GM23248 (cell line): ENCODE data around the gene GSC. TPM values are rescaled to one million over a fixed set of nuclear protein-coding genes. Genes with fewer than 3 reads are reported as not detected.
"Not testable (repeated sequence)": the region's sequence is repeated elsewhere in the genome, so short reads cannot be mapped to it uniquely, and the experiment has no call there.

Experiments
- DNase-seq: peaks from one replicate; pipeline ENCODE4 v3.0.0-alpha.2; 2015
- H2AFZ ChIP-seq: fragments of 200-600 bp; sonication (generic); 2 replicates; pipeline ENCODE4 v1.6.1; 2016; ENCODE audit warnings: antibody characterized with exemption
- H3F3A ChIP-seq: fragments of 200-600 bp; sonication (generic); 2 replicates; pipeline ENCODE4 v1.6.1; 2016; ENCODE audit warnings: mild to moderate bottlenecking, antibody characterized with exemption, mixed run types; ENCODE audit not compliant: insufficient read depth
- H3K27ac ChIP-seq: fragments of 200-600 bp; sonication (generic); 2 replicates; pipeline ENCODE4 v1.5.1; 2016; ENCODE audit warnings: mild to moderate bottlenecking
- H3K27me3 ChIP-seq: fragments of 200-600 bp; sonication (generic); replicated peaks from 2 replicates; pipeline ENCODE4 v1.6.1; 2016; ENCODE audit warnings: mild to moderate bottlenecking; ENCODE audit not compliant: insufficient read depth
- H3K36me3 ChIP-seq: fragments of 200-600 bp; sonication (generic); 2 replicates; pipeline ENCODE4 v1.6.1; 2016; ENCODE audit warnings: low read depth, mild to moderate bottlenecking
- H3K4me1 ChIP-seq: fragments of 200-600 bp; sonication (generic); 2 replicates; pipeline ENCODE4 v1.6.1; 2016; ENCODE audit warnings: mild to moderate bottlenecking; ENCODE audit not compliant: insufficient read depth
- H3K4me2 ChIP-seq: fragments of 200-600 bp; sonication (generic); one replicate; pipeline ENCODE4 v1.6.1; 2016; ENCODE audit warnings: mild to moderate bottlenecking; ENCODE audit not compliant: unreplicated experiment
- H3K4me3 ChIP-seq: fragments of 200-600 bp; sonication (generic); 2 replicates; pipeline ENCODE4 v1.5.1; 2016; ENCODE audit warnings: mild to moderate bottlenecking
- H3K79me2 ChIP-seq: fragments of 200-600 bp; sonication (generic); 2 replicates; pipeline ENCODE4 v1.6.1; 2016; ENCODE audit warnings: mild to moderate bottlenecking; ENCODE audit not compliant: insufficient read depth
- H3K9ac ChIP-seq: fragments of 200-600 bp; sonication (generic); 2 replicates; pipeline ENCODE4 v1.6.1; 2016; ENCODE audit warnings: mild to moderate bottlenecking
- H3K9me2 ChIP-seq: fragments of 200-600 bp; sonication (generic); 2 replicates; pipeline ENCODE4 v1.6.1; 2016; ENCODE audit warnings: mixed run types, mild to moderate bottlenecking, moderate library complexity; ENCODE audit not compliant: insufficient read depth
- H3K9me3 ChIP-seq: fragments of 200-600 bp; sonication (generic); one replicate; pipeline ENCODE4 v1.6.1; 2017; ENCODE audit warnings: low read depth
- H4K20me1 ChIP-seq: fragments of 200-600 bp; sonication (generic); 2 replicates; pipeline ENCODE4 v1.6.0; 2016; ENCODE audit not compliant: insufficient read depth
- EZH2 ChIP-seq: fragments of 200-600 bp; sonication (generic); IDR thresholded peaks from 2 replicates; pipeline ENCODE4 v1.6.1; 2018; ENCODE audit warnings: antibody characterized with exemption, mild to moderate bottlenecking; ENCODE audit not compliant: insufficient read depth, poor library complexity, severe bottlenecking
- EZH2phosphoT487 ChIP-seq: fragments of 200-600 bp; sonication (generic); IDR thresholded peaks from 2 replicates; pipeline ENCODE4 v1.6.1; 2018; ENCODE audit warnings: antibody characterized with exemption, moderate library complexity, mild to moderate bottlenecking, low read depth; ENCODE audit not compliant: insufficient read depth
- WGBS, 2 experiments: methylation state at CpG; one replicate each; pipeline ENCODE4 v1.1.6; 2015 to 2017; ENCODE audit warnings: low lambda C conversion rate in 2 of 2, low coverage in 1 of 2; ENCODE audit errors: missing lambda C conversion rate in 2 of 2; 5-methylcytosine and 5-hydroxymethylcytosine counted together
- in situ Hi-C: fragments of 300-500 bp; cut with MboI; formaldehyde crosslinking; loops from 2 replicates; pipeline ENCODE4 v1.15.0; 2020
- polyA plus RNA-seq: library from polyadenylated mRNA; unstranded; fragments of >200 nt; fragmentation: Nextera tagmentation; extraction: Ambion mirVana; gene quantifications from 2 replicates; pipeline ENCODE4 v1.2.1, GENCODE V29; 2016
- total RNA-seq: library from RNA; depleted of rRNA; stranded (reverse); fragments of >200 nt; shearing (Covaris generic); gene quantifications from 2 replicates; pipeline ENCODE4 v1.2.3, GENCODE V29; 2014

GSC gene
- total and polyA plus RNA-seq, 2 experiments from 2014 or later, result 1.3 to 2.3 TPM

GRCh38 chr14:94801225-94801624 is 31.3 kb upstream of the GSC start:
- no peak for DNase-seq
- Histone ChIP-seq H3K4me1 (no peaks in the 10 kb centered on the region), H3F3A (no peaks in the 10 kb centered on the region), H3K9me2 (no peaks in the 10 kb centered on the region), H3K27ac (no peak overlapping the region), H3K79me2 (no peaks in the 10 kb centered on the region), H3K27me3 (no peaks in the 10 kb centered on the region), H3K36me3 (no peaks in the 10 kb centered on the region), H2AFZ (no peak overlapping the region), H4K20me1 (no peaks in the 10 kb centered on the region), H3K9ac (no peak overlapping the region), H3K9me3 (no peaks in the 10 kb centered on the region), H3K4me2 (no peak overlapping the region), H3K4me3 (no peak overlapping the region)
- WGBS, 2 experiments, result 84 to 86% methylated on average over 8 of the region's 8 CpGs
- in situ Hi-C loops, result no loop called here
- no peak for TF ChIP-seq EZH2
- no peak for TF ChIP-seq EZH2phosphoT487

- H3K27me3 ChIP-seq, H3K36me3 ChIP-seq, H3K79me2 ChIP-seq, H3K4me3 ChIP-seq, DNase-seq, in situ Hi-C loops, H3K9me2 ChIP-seq, H3K4me2 ChIP-seq, H2AFZ ChIP-seq, H4K20me1 ChIP-seq, H3K4me1 ChIP-seq, H3F3A ChIP-seq, H3K27ac ChIP-seq, H3K9ac ChIP-seq, H3K9me3 ChIP-seq: not testable (repeated sequence)
- 66 to 74% methylated on average over 9 of the region's 9 CpGs for WGBS, 2 experiments
Observed at GRCh38 chr14:94800764-94801163, 30.9 kb upstream of the GSC start.

DNA sequence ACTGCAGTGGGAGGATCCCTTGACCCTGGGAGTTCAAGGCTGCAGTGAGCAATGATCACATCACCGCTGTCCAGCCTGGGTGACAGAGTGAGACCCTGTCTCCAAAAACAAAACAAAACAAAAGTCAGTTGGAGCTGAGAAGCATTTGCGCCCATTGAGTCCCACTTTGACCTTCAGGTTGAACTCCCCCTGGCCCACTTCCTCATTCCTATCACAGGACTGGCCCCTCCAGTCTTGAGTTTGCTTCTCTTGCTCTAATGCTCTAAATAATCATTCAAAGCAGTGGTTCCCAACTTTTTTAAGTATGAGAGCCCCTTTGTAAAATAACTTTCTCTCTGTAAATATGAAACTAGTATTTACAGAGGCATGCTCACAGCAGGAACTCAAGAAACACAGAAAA is 28.0 kb upstream of the GSC start:
- no peaks in the 10 kb centered on the region for H3K36me3 ChIP-seq
- H3K27ac ChIP-seq, result no peak overlapping the region
- H3K9ac ChIP-seq, result no peak overlapping the region
- H3K4me2 ChIP-seq, result no peak overlapping the region
- H3K4me3 ChIP-seq, result no peak overlapping the region
- H3K79me2 ChIP-seq, result no peaks in the 10 kb centered on the region
- H3K9me2 ChIP-seq, result no peaks in the 10 kb centered on the region
- DNase-seq, result no peak
- 89 to 100% methylated on average over 2 of the region's 2 CpGs for WGBS, 2 experiments
- H4K20me1 ChIP-seq, result no peaks in the 10 kb centered on the region
- no peaks in the 10 kb centered on the region for H3F3A ChIP-seq
- 0 out of 2 replicates have a peak, but pooled peaks cover 5% of the 10 kb centered on the region for H3K4me1 ChIP-seq
- in situ Hi-C loops, result no loop called here
- no peaks in the 10 kb centered on the region for H3K27me3 ChIP-seq
- H2AFZ ChIP-seq, result no peak overlapping the region
- TF ChIP-seq EZH2 (no peak), EZH2phosphoT487 (no peak)
- no peaks in the 10 kb centered on the region for H3K9me3 ChIP-seq

GRCh38 chr14:94796278-94796677 is 26.4 kb upstream of the GSC start:
- TF ChIP-seq EZH2phosphoT487, result no peak
- no peak for TF ChIP-seq EZH2
- Histone ChIP-seq H3K4me3 (no peak overlapping the region), H3K4me2 (no peak overlapping the region), H4K20me1 (no peaks in the 10 kb centered on the region), H3K9me3 (no peaks in the 10 kb centered on the region), H3K27me3 (no peaks in the 10 kb centered on the region), H3K9ac (no peak overlapping the region), H3K4me1 (0 out of 2 replicates have a peak, but pooled peaks cover 5% of the 10 kb centered on the region), H3F3A (no peaks in the 10 kb centered on the region), H3K36me3 (no peaks in the 10 kb centered on the region), H3K79me2 (no peaks in the 10 kb centered on the region), H3K9me2 (no peaks in the 10 kb centered on the region), H2AFZ (no peak overlapping the region), H3K27ac (no peak overlapping the region)
- DNase-seq, result no peak
- in situ Hi-C loops, result no loop called here

- H3K4me2 ChIP-seq, result no peak overlapping the region
- H3K9me3 ChIP-seq, result no peaks in the 10 kb centered on the region
- H4K20me1 ChIP-seq, result no peaks in the 10 kb centered on the region
- no peaks in the 10 kb centered on the region for H3F3A ChIP-seq
- in situ Hi-C loops, result no loop called here
- H3K9me2 ChIP-seq, result no peaks in the 10 kb centered on the region
- no peaks in the 10 kb centered on the region for H3K27me3 ChIP-seq
- 0 out of 2 replicates have a peak, but pooled peaks cover 5% of the 10 kb centered on the region for H3K4me1 ChIP-seq
- H3K27ac ChIP-seq, result no peak overlapping the region
- no peak overlapping the region for H3K4me3 ChIP-seq
- no peak overlapping the region for H3K9ac ChIP-seq
- H3K79me2 ChIP-seq, result no peaks in the 10 kb centered on the region
- TF ChIP-seq EZH2, result no peak
- TF ChIP-seq EZH2phosphoT487, result no peak
- peak; percentile 16 for DNase-seq
- H3K36me3 ChIP-seq, result no peaks in the 10 kb centered on the region
- no peak overlapping the region for H2AFZ ChIP-seq
- 25 to 32% methylated on average over 3 of the region's 3 CpGs for WGBS, 2 experiments
Observed at GRCh38 chr14:94795372-94795771, 25.5 kb upstream of the GSC start.
